NCI-H345 (cell line): Measurements from ENCODE around the gene PHACTR2.
"Not testable (repeated sequence)": the region's sequence is repeated elsewhere in the genome, so short reads cannot be mapped to it uniquely, and the experiment has no call there.

Experiments
- DNase-seq: peaks from one replicate; lab custom pipeline; 2025; lab: John Stamatoyannopoulos, UW

Gene PHACTR2

GRCh38 chr6:143766185-143766553 is 88.4 kb downstream of the PHACTR2 start:
- DNase-seq: no peak

GRCh38 chr6:143767433-143767832 is 89.7 kb downstream of the PHACTR2 start:
- DNase-seq: no peak

- DNase-seq: no peak
These were observed 94.6 kb downstream of the PHACTR2 start for GRCh38 chr6:143772116-143773086.

GRCh38 chr6:143773506-143774150 is 95.9 kb downstream of the PHACTR2 start:
- no peak for DNase-seq

- DNase-seq: no peak
These were observed 96.6 kb downstream of the PHACTR2 start for GRCh38 chr6:143774347-143774746.

- DNase-seq: no peak
These were observed 97.6 kb downstream of the PHACTR2 start for GRCh38 chr6:143775336-143775735.

- no peak for DNase-seq
These were observed 101.2 kb downstream of the PHACTR2 start for GRCh38 chr6:143778926-143779325.

GRCh38 chr6:143782481-143782880 is 104.7 kb downstream of the PHACTR2 start:
- no peak for DNase-seq

GRCh38 chr6:143783077-143783476 is 105.3 kb downstream of the PHACTR2 start:
- DNase-seq: no peak

- no peak for DNase-seq
These were observed 106.6 kb downstream of the PHACTR2 start for GRCh38 chr6:143784316-143784715.

- not testable (repeated sequence) for DNase-seq
These were observed 108.6 kb downstream of the PHACTR2 start for GRCh38 chr6:143786371-143786770.

GRCh38 chr6:143792402-143793279 is 114.9 kb downstream of the PHACTR2 start:
- DNase-seq: no peak

GRCh38 chr6:143793280-143793619 is 115.5 kb downstream of the PHACTR2 start:
- DNase-seq: no peak

GRCh38 chr6:143796551-143796950 is 118.8 kb downstream of the PHACTR2 start:
- not testable (repeated sequence) for DNase-seq

- DNase-seq: not testable (repeated sequence)
These were observed 120.7 kb downstream of the PHACTR2 start for GRCh38 chr6:143798487-143798886.

- no peak for DNase-seq
These were observed 125.2 kb downstream of the PHACTR2 start for GRCh38 chr6:143802833-143803565.

- DNase-seq: no peak
These were observed 126.2 kb downstream of the PHACTR2 start for GRCh38 chr6:143803769-143804568.

- no peak for DNase-seq
These were observed 127.1 kb downstream of the PHACTR2 start for GRCh38 chr6:143804835-143805239.

- DNase-seq: no peak
These were observed 128.7 kb downstream of the PHACTR2 start for GRCh38 chr6:143806282-143807102.
